HepG2 (cell line): ENCODE results near the gene PCAT6. TPM values are rescaled to one million over a fixed set of nuclear protein-coding genes. Genes with fewer than 3 reads are reported as not detected.
A peak's percentile ranks its signal among the peaks of the same experiment; 100 is the strongest.
"Not testable (repeated sequence)": the region's sequence is repeated elsewhere in the genome, so short reads cannot be mapped to it uniquely, and the experiment has no call there.

Experiments
- ATAC-seq: fragments of 200-7000 bp; cut with Tn5 transposase; 3 replicates; pipeline ENCODE4 v1.9.1; 2020; ENCODE audit warnings: mild to moderate bottlenecking, moderate library complexity
- BruUV-seq: library from RNA; stranded (reverse); fragments of 400-500 nt; replicated peaks from 2 replicates; lab custom pipeline; 2021; lab: Mats Ljungman, UMichigan
- CTCF ChIA-PET: fragments of 300-600 bp; formaldehyde crosslinking; extraction: SDS; loops from one replicate; lab custom pipeline; 2021; ENCODE audit warnings: low total read pairs, inconsistent platforms, low intra/inter-chr PET ratio; lab: Yijun Ruan, JAX
- POLR2A ChIA-PET: fragments of 350-600 bp; sonication (Branson Sonifier 250); formaldehyde crosslinking; loops from one replicate; lab custom pipeline; 2020; ENCODE audit warnings: antibody characterized with exemption, inconsistent platforms; lab: Yijun Ruan, JAX
- DNase-seq: peaks from one replicate; pipeline ENCODE4 v3.0.0-alpha.2; 2015; ENCODE audit warnings: low spot score
- FAIRE-seq: peaks from 3 replicates; lab custom pipeline; 2011; peaks lifted over from hg19 to GRCh38; lab: Jason Lieb, UNC
- H2AFZ ChIP-seq: one replicate; pipeline ENCODE4 v1.6.1; 2011; ENCODE audit warnings: low read length, inconsistent platforms
- H3K27ac ChIP-seq: fragments of 300-600 bp; 3 replicates; pipeline ENCODE4 v1.8.0; 2011; ENCODE audit warnings: mixed run types, mild to moderate bottlenecking, mixed read lengths, low read length, inconsistent platforms; ENCODE audit not compliant: insufficient read depth; ENCODE audit errors: extremely low read length
- H3K27me3 ChIP-seq, 2 experiments: fragments of 200-600 bp in 1 of 2; 2 replicates in 1 of 2; 3 replicates in 1 of 2; pipeline versions ENCODE4 v1.6.0 to v1.8.0; 2011; ENCODE audit warnings: low read length in 2 of 2, mild to moderate bottlenecking in 2 of 2, moderate library complexity in 2 of 2, inconsistent platforms in 1 of 2; ENCODE audit not compliant: insufficient read depth in 2 of 2, control insufficient read depth in 1 of 2
- H3K36me3 ChIP-seq, 2 experiments: fragments of 200-600 bp in 1 of 2; replicated peaks in 1 of 2; 2 replicates in 1 of 2; 3 replicates in 1 of 2; pipeline versions ENCODE4 v1.5.1 to v1.8.0; 2011; ENCODE audit warnings: low read length in 2 of 2, inconsistent platforms in 1 of 2; ENCODE audit not compliant: insufficient read depth in 2 of 2, control insufficient read depth in 1 of 2
- H3K4me1 ChIP-seq: 2 replicates; pipeline ENCODE4 v1.5.1; 2012; ENCODE audit warnings: low read length, inconsistent platforms; ENCODE audit not compliant: insufficient read depth
- H3K4me2 ChIP-seq: 2 replicates; pipeline ENCODE4 v1.6.0; 2011; ENCODE audit warnings: low read depth, low read length, inconsistent platforms
- H3K4me3 ChIP-seq, 3 experiments: fragments of 200-600 bp in 1 of 3; sonication (generic), shearing (Covaris generic) in 1 of 3; replicated peaks in 1 of 3; 2 replicates each; pipeline ENCODE4 v1.5.1; 2011 to 2016; ENCODE audit warnings: low read length in 3 of 3, inconsistent platforms in 2 of 3, low read depth in 2 of 3, mild to moderate bottlenecking in 2 of 3, control low read depth in 1 of 3, mixed read lengths in 1 of 3; ENCODE audit not compliant: insufficient read depth in 1 of 3
- H3K79me2 ChIP-seq: one replicate; pipeline ENCODE4 v1.6.1; 2011; ENCODE audit warnings: low read length, inconsistent platforms; ENCODE audit not compliant: insufficient read depth
- H3K9ac ChIP-seq: 2 replicates; pipeline ENCODE4 v1.6.0; 2011; ENCODE audit warnings: mild to moderate bottlenecking, low read depth, low read length, inconsistent platforms; ENCODE audit not compliant: insufficient read depth
- H3K9me3 ChIP-seq: 2 replicates; pipeline ENCODE4 v1.5.1; 2012; ENCODE audit warnings: mild to moderate bottlenecking, low read length
- H4K20me1 ChIP-seq: 2 replicates; pipeline ENCODE4 v1.6.0; 2011; ENCODE audit warnings: inconsistent platforms, mild to moderate bottlenecking, low read length, moderate library complexity; ENCODE audit not compliant: insufficient read depth
- FOSL2 ChIP-seq: sonication (generic); formaldehyde crosslinking; IDR thresholded peaks from 2 replicates; pipeline ENCODE4 v1.4.0; 2020; ENCODE audit warnings: missing genetic modification reagents
- NFYB ChIP-seq: sonication (generic); formaldehyde crosslinking; IDR thresholded peaks from 2 replicates; pipeline ENCODE4 v1.4.0; 2020; ENCODE audit warnings: missing genetic modification reagents
- SIN3B ChIP-seq: fragments of 150-350 bp; IDR thresholded peaks from 2 replicates; pipeline ENCODE4 v1.6.1; 2014; ENCODE audit warnings: low read length
- ZFY ChIP-seq: sonication (generic); formaldehyde crosslinking; IDR thresholded peaks from 2 replicates; pipeline ENCODE4 v1.4.0; 2020; ENCODE audit warnings: missing genetic modification reagents
- ZNF790 ChIP-seq: sonication (generic); formaldehyde crosslinking; IDR thresholded peaks from 2 replicates; pipeline ENCODE4 v1.8.0; 2022; ENCODE audit warnings: missing genetic modification reagents, mild to moderate bottlenecking, borderline replicate concordance
- ZSCAN21 ChIP-seq: sonication (generic); formaldehyde crosslinking; IDR thresholded peaks from 2 replicates; pipeline ENCODE4 v1.8.0; 2022; ENCODE audit warnings: mild to moderate bottlenecking, missing genetic modification reagents, moderate library complexity, borderline replicate concordance
- WGBS: methylation state at CpG from one replicate; pipeline ENCODE4 v1.1.6; 2017; ENCODE audit warnings: low lambda C conversion rate; 5-methylcytosine and 5-hydroxymethylcytosine counted together
- in situ Hi-C: cut with HindIII; loops from 2 replicates; pipeline ENCODE4 v1.10.0; 2017; ENCODE audit warnings: low pct_unique_long_range_greater_than_20kb; ENCODE audit not compliant: extremely low pct_ligation_motif_present
- intact Hi-C: fragments of 100-400 bp; cut with micrococcal nuclease; formaldehyde crosslinking; loops from one replicate; pipeline ENCODE4 v1.10.0; 2022; ENCODE audit not compliant: unreplicated experiment
- polyA plus RNA-seq, 8 experiments: library from polyadenylated mRNA; depleted of rRNA in 3 of 8; stranded (reverse) in 7 of 8; unstranded in 1 of 8; fragments of >200 nt; fragmentation: Illumina TruSeq in 4 of 8; extraction: Trizol in 4 of 8; gene quantifications; 2 replicates each; pipeline versions ENCODE4 v1.2.1 to v1.2.3, GENCODE V29; 2011 to 2016; ENCODE audit warnings: low read depth in 4 of 8, missing spikeins in 1 of 8, mixed read lengths in 1 of 8; ENCODE audit not compliant: insufficient read depth in 1 of 8
- total RNA-seq, 5 experiments: library from RNA; depleted of rRNA; stranded (reverse); fragments of >200 nt; fragmentation: Illumina TruSeq; extraction: Trizol; gene quantifications; 2 replicates each; pipeline ENCODE4 v1.2.3, GENCODE V29; 2016; ENCODE audit warnings: low read depth in 1 of 5

The PCAT6 gene
- total and polyA plus RNA-seq, 2 of the 13 experiments (the other 11 are each of a cell fraction or from before 2014, with no cell fraction given), result 0.60 to 4.4 TPM

- BruUV-seq, result no TSS peak
- H3K79me2 ChIP-seq, result no peaks in the 10 kb centered on the region
- H3K9ac ChIP-seq, result no peak overlapping the region
- no peaks in the 10 kb centered on the region for H4K20me1 ChIP-seq
- H3K36me3 ChIP-seq, result no peaks in the 10 kb centered on the region
- no peaks in the 10 kb centered on the region for H3K9me3 ChIP-seq
- no peak overlapping the region for H3K4me3 ChIP-seq
- 41% methylated on average over 7 of the region's 7 CpGs for WGBS
- no peak for FAIRE-seq
- H3K4me2 ChIP-seq, result no peak overlapping the region
- TF ChIP-seq SIN3B (no peak), ZSCAN21 (CRISPR knock-in tag) (no peak), NFYB (CRISPR knock-in tag) (no peak), ZNF790 (CRISPR knock-in tag) (no peak), FOSL2 (peak; percentile 36; the same call in 1 of the 2 replicates), ZFY (CRISPR knock-in tag) (no peak)
- H3K27me3 ChIP-seq, result peaks cover 0 to 18% of the 10 kb centered on the region in 2 experiments; a peak in 2 of 5 replicates
- ChIA-PET CTCF (no interaction called here), POLR2A (interaction anchor here (0.7 kb wide), 1 partner anchor 35 kb away, joined by 3 read pairs; no protein-coding TSS in a partner anchor)
- peak; percentile 43; the same call in 1 of the 3 replicates for ATAC-seq
- intact Hi-C loops (no loop called here), in situ Hi-C loops (no loop called here)
- no peak overlapping the region for H3K27ac ChIP-seq
- peaks cover 18% of the 10 kb centered on the region; the same call in 1 of the 2 replicates for H3K4me1 ChIP-seq
- no peak overlapping the region for H2AFZ ChIP-seq
- DNase-seq, result no peak
These were observed 15.0 kb downstream of the PCAT6 start for GRCh38 chr1:202825748-202826147.

- ATAC-seq, H3K79me2 ChIP-seq, CTCF ChIA-PET, FAIRE-seq, H2AFZ ChIP-seq, H3K9ac ChIP-seq, in situ Hi-C loops, H3K4me3 ChIP-seq, BruUV-seq, intact Hi-C loops, H3K4me1 ChIP-seq, H3K27ac ChIP-seq, POLR2A ChIA-PET, H3K9me3 ChIP-seq, H4K20me1 ChIP-seq, H3K4me2 ChIP-seq, H3K36me3 ChIP-seq, DNase-seq: not testable (repeated sequence)
- peaks cover 0 to 15% of the 10 kb centered on the region in 2 experiments; a peak in 3 of 5 replicates for H3K27me3 ChIP-seq
- 78% methylated on average over 9 of the region's 9 CpGs for WGBS
These were observed 18.5 kb downstream of the PCAT6 start for GRCh38 chr1:202829223-202829622.
